ENCODE results near the gene RAB30. TPM values are rescaled to one million over a fixed set of nuclear protein-coding genes. Genes with fewer than 3 reads are reported as not detected.
A peak's percentile ranks its signal among the peaks of the same experiment; 100 is the strongest.

RAB30 gene
- total RNA-seq, 1 experiment from 2014 or later: 6.2 TPM

- POLR2A ChIA-PET: no interaction called here
- H3K27ac Mint-ChIP-seq: no peak overlapping the region
- H3K27me3 Mint-ChIP-seq (ENCODE audit: low read depth): no peaks in the 10 kb centered on the region
- H3K9me3 Mint-ChIP-seq: no peaks in the 10 kb centered on the region
- ATAC-seq (peak; percentile 47), DNase-seq (ENCODE audit: low spot score) (no peak)
- H3K4me3 Mint-ChIP-seq: no peak overlapping the region
- TF ChIP-seq ERG (CRISPR knock-in tag; IDR thresholded peaks at IDR 0.05) (no peak), ELF4 (CRISPR knock-in tag; IDR thresholded peaks at IDR 0.05; ENCODE audit: low read depth) (no peak), TEAD1 (CRISPR knock-in tag; IDR thresholded peaks at IDR 0.05) (no peak), CTCF (IDR thresholded peaks at IDR 0.05) (peak; percentile 75), ZNF532 (CRISPR knock-in tag; IDR thresholded peaks at IDR 0.05; ENCODE audit: borderline replicate concordance) (no peak), ZBTB21 (CRISPR knock-in tag; IDR thresholded peaks at IDR 0.05; ENCODE audit: borderline replicate concordance) (no peak), MXD4 (CRISPR knock-in tag; IDR thresholded peaks at IDR 0.05; ENCODE audit: borderline replicate concordance) (no peak)
- H3K4me1 Mint-ChIP-seq: peaks cover 2% of the 10 kb centered on the region; the same call in 1 of the 2 replicates
- peaks cover 38% of the 10 kb centered on the region for H3K36me3 Mint-ChIP-seq
- CTCF ChIA-PET: interaction anchor here (0.6 to 1.8 kb wide), 14 partner anchors 9 to 327 kb away, joined by 3 to 13 read pairs (median 3); partner anchors contain the start of gene PCF11
Observed at GRCh38 chr11:82927264-82927880, 144.3 kb downstream of the RAB30 start.

- peaks cover 3% of the 10 kb centered on the region; the same call in 1 of the 2 replicates for H3K4me1 Mint-ChIP-seq
- H3K27ac Mint-ChIP-seq: no peak overlapping the region
- TF ChIP-seq USF2 (CRISPR knock-in tag; IDR thresholded peaks at IDR 0.05) (no peak), NFATC4 (CRISPR knock-in tag; IDR thresholded peaks at IDR 0.05) (no peak), ZNF416 (CRISPR knock-in tag; IDR thresholded peaks at IDR 0.05) (no peak), TEAD1 (CRISPR knock-in tag; IDR thresholded peaks at IDR 0.05) (no peak), MYBL2 (CRISPR knock-in tag; IDR thresholded peaks at IDR 0.05) (no peak), AR (CRISPR knock-in tag; IDR thresholded peaks at IDR 0.05) (no peak), SMAD4 (CRISPR knock-in tag; IDR thresholded peaks at IDR 0.05) (no peak), NR1H2 (CRISPR knock-in tag; IDR thresholded peaks at IDR 0.05) (no peak), FOXK1 (CRISPR knock-in tag; IDR thresholded peaks at IDR 0.05) (no peak), ARID4B (CRISPR knock-in tag; IDR thresholded peaks at IDR 0.05; ENCODE audit: borderline replicate concordance) (no peak), ZNF263 (CRISPR knock-in tag; IDR thresholded peaks at IDR 0.05; ENCODE audit: low read depth) (no peak), CBFB (CRISPR knock-in tag; IDR thresholded peaks at IDR 0.05; ENCODE audit: low read depth) (no peak)
- H3K36me3 Mint-ChIP-seq: peaks cover 34% of the 10 kb centered on the region
- H3K27me3 Mint-ChIP-seq (ENCODE audit: low read depth): no peaks in the 10 kb centered on the region
- ChIA-PET CTCF (interaction anchor here (1.3 to 2.7 kb wide), 2 partner anchors 24 to 57 kb away, joined by 4 to 13 read pairs; partner anchors contain the start of genes DDIAS and PRCP), POLR2A (no interaction called here)
- no peak for DNase-seq (ENCODE audit: low spot score)
- no peak for ATAC-seq
- H3K4me3 Mint-ChIP-seq: no peak overlapping the region
- H3K9me3 Mint-ChIP-seq: no peaks in the 10 kb centered on the region
Observed at GRCh38 chr11:82924522-82925224, 147.0 kb downstream of the RAB30 start.

Measured in WTC11 (cell line).